Activated naive CD8-positive, alpha-beta T cell (primary cell): ENCODE results near the gene ZNF318.

ENCODE experiments used
- H3K27ac Mint-ChIP-seq: one replicate; pipeline ENCODE4 v1.8.0; 2021; ENCODE audit warnings: mixed read lengths
- H3K27me3 Mint-ChIP-seq: one replicate; pipeline ENCODE4 v1.8.0; 2021; ENCODE audit warnings: mixed read lengths
- H3K36me3 Mint-ChIP-seq: one replicate; pipeline ENCODE4 v1.8.0; 2021; ENCODE audit warnings: mixed read lengths
- H3K4me1 Mint-ChIP-seq: one replicate; pipeline ENCODE4 v1.8.0; 2021; ENCODE audit warnings: low read depth, mixed read lengths
- H3K4me3 Mint-ChIP-seq: one replicate; pipeline ENCODE4 v1.8.0; 2021; ENCODE audit warnings: mild to moderate bottlenecking, mixed read lengths
- H3K9me3 Mint-ChIP-seq: one replicate; pipeline ENCODE4 v1.8.0; 2021; ENCODE audit warnings: low read depth, mixed read lengths

The ZNF318 gene

GRCh38 chr6:43292341-43292740 lies 77.1 kb downstream of the ZNF318 start:
- no peaks in the 10 kb centered on the region for H3K36me3 Mint-ChIP-seq
- peaks cover 2% of the 10 kb centered on the region for H3K27me3 Mint-ChIP-seq
- no peak overlapping the region for H3K4me3 Mint-ChIP-seq
- H3K27ac Mint-ChIP-seq: no peak overlapping the region
- H3K4me1 Mint-ChIP-seq: no peaks in the 10 kb centered on the region
- H3K9me3 Mint-ChIP-seq: no peaks in the 10 kb centered on the region

- Mint-ChIP-seq H3K27me3 (peaks cover 2% of the 10 kb centered on the region), H3K4me1 (no peaks in the 10 kb centered on the region), H3K4me3 (no peak overlapping the region), H3K27ac (no peak overlapping the region), H3K9me3 (no peaks in the 10 kb centered on the region), H3K36me3 (no peaks in the 10 kb centered on the region)
These were observed 77.7 kb downstream of the ZNF318 start for GRCh38 chr6:43291708-43292107.

GRCh38 chr6:43290905-43291355 lies 78.5 kb downstream of the ZNF318 start:
- Mint-ChIP-seq H3K9me3 (no peaks in the 10 kb centered on the region), H3K27ac (no peak overlapping the region), H3K4me3 (no peak overlapping the region), H3K36me3 (no peaks in the 10 kb centered on the region), H3K4me1 (no peaks in the 10 kb centered on the region), H3K27me3 (peaks cover 2% of the 10 kb centered on the region)

DNA sequence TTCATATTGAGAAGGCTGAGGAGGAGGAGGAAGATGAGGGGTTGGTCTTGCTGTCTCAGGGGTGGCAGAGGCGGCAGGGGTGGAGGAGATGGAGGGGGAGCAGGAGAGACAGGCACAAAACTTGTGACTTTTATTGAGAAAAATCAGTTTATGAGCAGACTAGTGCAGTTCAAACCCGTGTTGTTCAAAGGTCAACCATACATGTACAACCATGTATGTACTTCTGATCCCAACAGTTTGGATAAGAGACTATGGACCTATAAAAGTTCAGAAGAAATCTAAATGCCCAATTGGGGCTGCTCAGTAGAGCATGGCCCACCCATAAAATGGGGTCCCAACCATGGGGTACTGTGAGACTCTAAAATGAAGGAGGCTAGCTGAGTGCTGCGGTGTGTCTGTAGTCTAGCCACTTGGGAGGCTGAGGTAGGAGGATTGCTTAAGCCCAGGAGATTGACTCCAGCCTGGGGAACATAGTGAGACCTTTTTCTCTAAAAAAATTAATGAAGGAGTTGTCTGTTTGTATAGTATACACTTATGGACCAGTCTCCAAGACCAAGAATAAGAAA lies 79.0 kb downstream of the ZNF318 start:
- Mint-ChIP-seq H3K4me1 (no peaks in the 10 kb centered on the region), H3K4me3 (no peak overlapping the region), H3K9me3 (no peaks in the 10 kb centered on the region), H3K36me3 (no peaks in the 10 kb centered on the region), H3K27ac (no peak overlapping the region), H3K27me3 (peaks cover 5% of the 10 kb centered on the region)

DNA sequence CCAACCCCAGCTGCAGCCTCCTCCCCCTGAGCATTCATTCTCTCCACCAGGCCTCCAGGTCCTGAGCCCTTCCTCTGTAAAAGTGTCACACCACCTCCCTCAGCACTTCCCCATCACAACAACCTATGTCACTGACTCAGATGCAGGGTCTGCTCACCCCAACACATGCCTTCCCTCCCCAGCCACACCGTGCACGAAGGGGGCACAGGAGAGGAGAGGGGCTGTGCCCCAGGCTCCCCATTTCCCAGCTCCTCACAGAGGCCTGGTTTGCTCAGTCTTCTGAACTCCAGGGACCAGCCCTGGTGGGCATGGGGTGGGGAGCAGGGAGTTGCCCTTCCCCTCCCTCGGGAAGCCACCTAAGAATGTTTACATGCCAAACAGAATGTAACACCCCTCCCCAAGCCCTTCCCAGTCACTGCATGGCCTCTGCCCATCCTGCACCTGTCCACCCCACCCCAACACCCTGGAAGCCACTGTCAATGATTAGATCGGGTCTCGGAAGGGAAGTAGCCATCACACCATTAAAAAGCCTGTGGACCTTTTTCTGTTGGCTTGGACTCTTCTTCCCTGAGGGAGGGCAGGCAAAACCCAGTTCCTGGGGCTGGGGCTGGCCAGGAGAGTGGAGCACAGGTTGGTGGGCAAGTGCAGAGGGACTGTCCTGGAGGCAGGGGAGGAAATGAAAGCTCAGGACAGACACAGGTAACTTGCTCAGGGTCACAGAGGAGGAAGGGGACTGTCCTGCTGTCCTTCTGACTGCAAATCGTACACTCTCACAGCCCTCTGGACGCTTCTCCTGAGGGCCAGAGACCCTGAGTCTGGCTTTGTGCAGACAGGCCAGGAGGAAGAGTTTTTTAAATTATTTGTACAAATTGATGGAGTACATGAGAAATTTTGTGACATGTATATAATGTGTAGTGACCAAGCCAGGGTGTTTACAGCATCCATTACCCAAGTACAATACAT lies 81.4 kb downstream of the ZNF318 start:
- Mint-ChIP-seq H3K9me3 (no peaks in the 10 kb centered on the region), H3K4me3 (no peak overlapping the region), H3K4me1 (no peaks in the 10 kb centered on the region), H3K27me3 (peaks cover 5% of the 10 kb centered on the region), H3K36me3 (no peaks in the 10 kb centered on the region), H3K27ac (no peak overlapping the region)

DNA sequence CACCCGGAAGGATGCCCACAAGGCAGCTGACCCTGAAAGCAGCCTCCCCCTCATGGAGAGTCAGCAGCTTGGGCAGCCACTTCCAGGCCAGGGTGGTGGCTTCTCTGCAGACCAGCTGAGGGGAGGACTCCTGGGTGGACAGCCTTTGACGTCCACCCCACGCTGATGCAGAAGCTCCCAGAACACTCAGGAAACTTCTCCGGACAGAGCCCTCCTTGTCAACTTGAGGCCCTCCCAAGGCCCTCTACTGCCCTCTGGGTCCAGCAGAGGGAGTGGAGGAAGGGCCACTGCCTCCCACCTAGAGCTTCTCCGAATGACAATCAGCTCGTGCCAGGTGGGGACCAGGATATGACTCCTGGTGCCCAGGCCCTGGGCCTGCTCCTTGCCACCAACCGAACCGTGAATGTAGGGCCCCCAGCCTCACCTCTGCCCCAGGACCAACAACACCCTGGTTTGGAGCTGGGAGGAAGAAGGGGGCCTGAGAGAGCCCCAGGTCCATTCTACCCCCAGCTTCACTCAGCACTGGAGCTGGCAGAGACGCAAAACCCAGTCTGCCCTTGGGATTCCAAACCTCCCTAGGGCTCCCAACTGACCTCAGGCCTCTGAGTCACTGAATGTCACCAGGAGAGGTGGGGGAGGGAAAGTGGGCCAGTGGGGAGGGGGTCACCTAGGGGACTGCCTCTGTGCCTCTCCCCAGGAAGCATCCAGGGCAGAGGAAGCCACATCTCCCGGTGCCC lies 82.3 kb downstream of the ZNF318 start:
- H3K4me1 Mint-ChIP-seq: no peaks in the 10 kb centered on the region
- H3K36me3 Mint-ChIP-seq: no peaks in the 10 kb centered on the region
- H3K27ac Mint-ChIP-seq: no peak overlapping the region
- H3K27me3 Mint-ChIP-seq: peaks cover 5% of the 10 kb centered on the region
- H3K9me3 Mint-ChIP-seq: no peaks in the 10 kb centered on the region
- H3K4me3 Mint-ChIP-seq: no peak overlapping the region

DNA sequence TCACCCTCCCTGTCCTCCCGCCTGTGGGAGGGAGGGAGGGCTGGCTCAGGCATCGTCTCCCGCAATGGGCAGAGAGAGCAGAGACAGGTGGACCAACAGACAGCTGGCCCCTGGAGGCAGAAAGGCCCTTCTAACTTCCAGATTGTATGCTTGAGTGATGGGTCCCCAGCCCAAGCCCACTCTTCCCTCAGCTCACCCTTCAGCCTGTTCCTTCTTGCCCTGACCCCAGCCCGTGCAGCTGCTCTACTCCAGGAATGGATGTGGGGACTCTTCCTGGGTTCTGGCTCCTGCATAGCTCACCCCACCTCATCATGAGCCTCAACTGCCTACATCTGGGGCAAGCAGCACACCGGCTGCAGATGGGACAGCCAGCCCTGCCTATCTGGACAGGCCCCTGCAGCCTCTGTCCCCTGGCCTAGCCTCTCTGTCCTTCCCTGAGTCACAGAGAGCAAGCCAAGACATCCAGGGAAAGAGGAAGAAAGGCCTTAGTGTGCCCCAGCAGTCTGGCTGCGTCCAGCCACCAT lies 82.9 kb downstream of the ZNF318 start:
- Mint-ChIP-seq H3K9me3 (no peaks in the 10 kb centered on the region), H3K27me3 (peaks cover 5% of the 10 kb centered on the region), H3K36me3 (no peaks in the 10 kb centered on the region), H3K4me3 (no peak overlapping the region), H3K27ac (no peak overlapping the region), H3K4me1 (no peaks in the 10 kb centered on the region)
